ENCODE results near the gene MARCO.
A peak's percentile ranks its signal among the peaks of the same experiment; 100 is the strongest.

MARCO gene

GRCh38 chr2:118973542-118973951, 31.6 kb downstream of the MARCO start:
- no peak for FAIRE-seq
- no peak for TF ChIP-seq POLR2A (IDR thresholded peaks at IDR 0.05; ENCODE audit: low read depth, low read length)
- DNase-seq (ENCODE audit: insufficient read length, low spot score) = no peak

GRCh38 chr2:118974103-118974993, 32.4 kb downstream of the MARCO start:
- DNase-seq (ENCODE audit: insufficient read length, low spot score) (peak; percentile 24), FAIRE-seq (no peak)
- TF ChIP-seq POLR2A (IDR thresholded peaks at IDR 0.05; ENCODE audit: low read depth, low read length) = no peak

GRCh38 chr2:118975133-118975532, 33.1 kb downstream of the MARCO start:
- no peak for DNase-seq (ENCODE audit: insufficient read length, low spot score)
- TF ChIP-seq POLR2A (IDR thresholded peaks at IDR 0.05; ENCODE audit: low read depth, low read length) = no peak
- FAIRE-seq = no peak

- no peak for TF ChIP-seq POLR2A (IDR thresholded peaks at IDR 0.05; ENCODE audit: low read depth, low read length)
- no peak for DNase-seq (ENCODE audit: insufficient read length, low spot score)
- no peak for FAIRE-seq
Measured at GRCh38 chr2:118978064-118978463, 36.1 kb downstream of the MARCO start.

- FAIRE-seq = no peak
- TF ChIP-seq POLR2A (IDR thresholded peaks at IDR 0.05; ENCODE audit: low read depth, low read length) = no peak
Measured at GRCh38 chr2:118979152-118979861, 37.3 kb downstream of the MARCO start.

GRCh38 chr2:118980022-118980421, 38.0 kb downstream of the MARCO start:
- FAIRE-seq (no peak), DNase-seq (ENCODE audit: insufficient read length, low spot score) (no peak)
- no peak for TF ChIP-seq POLR2A (IDR thresholded peaks at IDR 0.05; ENCODE audit: low read depth, low read length)

More at GRCh38 chr2:118979152-118979861, 37.3 kb downstream of the MARCO start:
- DNase-seq (ENCODE audit: insufficient read length, low spot score) = no peak

GRCh38 chr2:118980573-118980972, 38.6 kb downstream of the MARCO start:
- DNase-seq (ENCODE audit: insufficient read length, low spot score) (no peak), FAIRE-seq (no peak)
- no peak for TF ChIP-seq POLR2A (IDR thresholded peaks at IDR 0.05; ENCODE audit: low read depth, low read length)

GRCh38 chr2:118981632-118982031, 39.6 kb downstream of the MARCO start:
- FAIRE-seq = no peak
- DNase-seq (ENCODE audit: insufficient read length, low spot score) = no peak
- TF ChIP-seq POLR2A (IDR thresholded peaks at IDR 0.05; ENCODE audit: low read depth, low read length) = no peak

GRCh38 chr2:118982039-118982438, 40.0 kb downstream of the MARCO start:
- TF ChIP-seq POLR2A (IDR thresholded peaks at IDR 0.05; ENCODE audit: low read depth, low read length) = no peak
- DNase-seq (ENCODE audit: insufficient read length, low spot score) = no peak
- no peak for FAIRE-seq

GRCh38 chr2:118983133-118983532, 41.1 kb downstream of the MARCO start:
- FAIRE-seq = no peak
- no peak for TF ChIP-seq POLR2A (IDR thresholded peaks at IDR 0.05; ENCODE audit: low read depth, low read length)
- no peak for DNase-seq (ENCODE audit: insufficient read length, low spot score)

- DNase-seq (ENCODE audit: insufficient read length, low spot score) = no peak
- no peak for FAIRE-seq
- TF ChIP-seq POLR2A (IDR thresholded peaks at IDR 0.05; ENCODE audit: low read depth, low read length) = no peak
Measured at GRCh38 chr2:118983915-118984314, 41.9 kb downstream of the MARCO start.

GRCh38 chr2:118986738-118987137, 44.7 kb downstream of the MARCO start:
- TF ChIP-seq POLR2A (IDR thresholded peaks at IDR 0.05; ENCODE audit: low read depth, low read length) = no peak
- DNase-seq (ENCODE audit: insufficient read length, low spot score) = no peak
- no peak for FAIRE-seq

- FAIRE-seq (no peak), DNase-seq (ENCODE audit: insufficient read length, low spot score) (no peak)
- TF ChIP-seq POLR2A (IDR thresholded peaks at IDR 0.05; ENCODE audit: low read depth, low read length) = no peak
Measured at GRCh38 chr2:118987886-118988285, 45.9 kb downstream of the MARCO start.

GRCh38 chr2:118988706-118989105, 46.7 kb downstream of the MARCO start:
- DNase-seq (ENCODE audit: insufficient read length, low spot score) (no peak), FAIRE-seq (no peak)
- TF ChIP-seq POLR2A (IDR thresholded peaks at IDR 0.05; ENCODE audit: low read depth, low read length) = no peak

- DNase-seq (ENCODE audit: insufficient read length, low spot score) = no peak
- FAIRE-seq = no peak
- no peak for TF ChIP-seq POLR2A (IDR thresholded peaks at IDR 0.05; ENCODE audit: low read depth, low read length)
Measured at GRCh38 chr2:118989481-118989880, 47.5 kb downstream of the MARCO start.

Data from H54 (cell line).